Measurements from ENCODE around the gene TRABD.

Gene TRABD

GRCh38 chr22:50193621-50194020 lies 7.9 kb downstream of the TRABD start:
- Histone ChIP-seq H3K4me2 (no peak overlapping the region), H3K36me3 (ENCODE audit: insufficient read depth) (no peaks in the 10 kb centered on the region)

GRCh38 chr22:50194037-50194805 lies 8.5 kb downstream of the TRABD start:
- no peaks in the 10 kb centered on the region for H4K20me1 ChIP-seq (ENCODE audit: insufficient read depth)
- H3K4me1 ChIP-seq (ENCODE audit: low read depth, poor library complexity, severe bottlenecking), result peaks cover 22% of the 10 kb centered on the region
- no peak for TF ChIP-seq CTCF (conservative IDR thresholded peaks at IDR 0.05; ENCODE audit: low read depth, low read length)

More at GRCh38 chr22:50193621-50194020, 7.9 kb downstream of the TRABD start:
- Histone ChIP-seq H4K20me1 (ENCODE audit: insufficient read depth) (no peaks in the 10 kb centered on the region), H3K4me1 (ENCODE audit: low read depth, poor library complexity, severe bottlenecking) (peaks cover 28% of the 10 kb centered on the region), H3K9ac (no peak overlapping the region), H3K27ac (no peak overlapping the region), H3K79me2 (ENCODE audit: insufficient read depth, low read depth) (peaks cover 13% of the 10 kb centered on the region; the same call in 1 of the 2 replicates), H3K27me3 (ENCODE audit: insufficient read depth, low read depth) (no peaks in the 10 kb centered on the region), H2AFZ (ENCODE audit: low read depth) (no peak overlapping the region), H3K4me3 (IDR thresholded peaks at IDR 0.05; ENCODE audit: insufficient read depth, low read depth, low read length) (no peak overlapping the region)
- no peak for TF ChIP-seq CTCF (conservative IDR thresholded peaks at IDR 0.05; ENCODE audit: low read depth, low read length)

GRCh38 chr22:50196256-50196655 lies 10.5 kb downstream of the TRABD start:
- Histone ChIP-seq H2AFZ (ENCODE audit: low read depth) (no peak overlapping the region), H3K27me3 (ENCODE audit: insufficient read depth, low read depth) (no peaks in the 10 kb centered on the region), H3K9ac (no peak overlapping the region), H3K4me3 (IDR thresholded peaks at IDR 0.05; ENCODE audit: insufficient read depth, low read depth, low read length) (no peak overlapping the region), H3K36me3 (ENCODE audit: insufficient read depth) (no peaks in the 10 kb centered on the region), H4K20me1 (ENCODE audit: insufficient read depth) (no peaks in the 10 kb centered on the region), H3K79me2 (ENCODE audit: insufficient read depth, low read depth) (peaks cover 10% of the 10 kb centered on the region; the same call in 1 of the 2 replicates), H3K4me2 (no peak overlapping the region), H3K27ac (no peak overlapping the region), H3K4me1 (ENCODE audit: low read depth, poor library complexity, severe bottlenecking) (peaks cover 12% of the 10 kb centered on the region)
- no peak for TF ChIP-seq CTCF (conservative IDR thresholded peaks at IDR 0.05; ENCODE audit: low read depth, low read length)

More at GRCh38 chr22:50194037-50194805, 8.5 kb downstream of the TRABD start:
- Histone ChIP-seq H3K36me3 (ENCODE audit: insufficient read depth) (no peaks in the 10 kb centered on the region), H3K4me3 (IDR thresholded peaks at IDR 0.05; ENCODE audit: insufficient read depth, low read depth, low read length) (no peak overlapping the region), H2AFZ (ENCODE audit: low read depth) (no peak overlapping the region), H3K27me3 (ENCODE audit: insufficient read depth, low read depth) (no peaks in the 10 kb centered on the region), H3K9ac (no peak overlapping the region), H3K4me2 (no peak overlapping the region), H3K79me2 (ENCODE audit: insufficient read depth, low read depth) (peaks cover 13% of the 10 kb centered on the region; the same call in 1 of the 2 replicates), H3K27ac (no peak overlapping the region)

- Histone ChIP-seq H2AFZ (ENCODE audit: low read depth) (no peak overlapping the region), H3K4me3 (IDR thresholded peaks at IDR 0.05; ENCODE audit: insufficient read depth, low read depth, low read length) (no peak overlapping the region), H3K79me2 (ENCODE audit: insufficient read depth, low read depth) (peaks cover 3% of the 10 kb centered on the region; the same call in 1 of the 2 replicates), H3K36me3 (ENCODE audit: insufficient read depth) (no peaks in the 10 kb centered on the region), H3K4me1 (ENCODE audit: low read depth, poor library complexity, severe bottlenecking) (peaks cover 3% of the 10 kb centered on the region), H3K27ac (no peak overlapping the region), H3K4me2 (no peak overlapping the region), H3K9ac (no peak overlapping the region), H3K27me3 (ENCODE audit: insufficient read depth, low read depth) (no peaks in the 10 kb centered on the region), H4K20me1 (ENCODE audit: insufficient read depth) (no peaks in the 10 kb centered on the region)
- TF ChIP-seq CTCF (conservative IDR thresholded peaks at IDR 0.05; ENCODE audit: low read depth, low read length), result no peak
Measured at GRCh38 chr22:50197000-50197800, 11.5 kb downstream of the TRABD start.
